C4-2B (cell line): ENCODE data around the gene MRPL37.

Experiments
- ZFX ChIP-seq: fragments of 450-650 bp; IDR thresholded peaks from 2 replicates; pipeline ENCODE4 v1.6.1; 2017
- TF ChIP-seq, protein P1 (sequence below): fragments of 450-650 bp; conservative IDR thresholded peaks from 2 replicates; pipeline ENCODE4 v1.5.1; 2017; ENCODE audit warnings: mild to moderate bottlenecking

DNA sequence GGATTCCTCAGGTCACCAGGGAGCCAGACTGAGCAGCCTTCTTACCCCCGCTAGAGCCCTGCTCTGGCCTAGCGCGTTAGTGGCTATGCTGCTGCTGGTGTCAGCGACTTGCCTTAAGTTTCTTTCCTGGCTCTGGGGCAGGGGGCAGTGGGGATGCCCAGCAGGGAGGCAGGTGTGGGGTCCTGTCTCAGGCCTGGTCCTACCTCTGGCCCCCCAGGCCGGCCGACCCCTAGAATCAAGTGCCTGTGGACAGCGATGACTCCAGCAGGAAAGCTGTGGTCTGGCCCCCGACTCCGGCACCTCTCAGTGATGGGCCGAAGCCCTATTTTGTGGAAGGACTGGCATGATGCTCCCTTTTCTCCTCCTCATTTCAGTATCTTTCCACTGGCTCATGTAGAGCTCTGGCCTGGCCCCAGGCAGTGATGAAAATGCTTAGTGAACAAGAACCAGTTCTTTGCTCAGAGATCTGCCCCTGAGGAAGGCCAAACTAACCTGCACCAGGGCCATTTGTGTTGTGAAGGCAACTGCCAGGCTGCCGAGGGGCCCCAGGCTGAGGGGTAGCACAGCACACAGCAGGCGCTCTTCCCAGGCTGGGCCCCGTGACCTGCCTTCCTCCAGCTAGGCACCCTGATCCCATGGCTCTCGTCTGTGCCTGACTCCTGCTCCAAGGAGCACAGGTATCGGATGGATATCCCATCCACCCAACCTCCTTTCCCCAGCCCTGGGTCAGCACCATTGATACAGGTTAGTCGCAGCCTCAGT, 23.7 kb downstream of the MRPL37 start:
- TF ChIP-seq, protein P1, sequence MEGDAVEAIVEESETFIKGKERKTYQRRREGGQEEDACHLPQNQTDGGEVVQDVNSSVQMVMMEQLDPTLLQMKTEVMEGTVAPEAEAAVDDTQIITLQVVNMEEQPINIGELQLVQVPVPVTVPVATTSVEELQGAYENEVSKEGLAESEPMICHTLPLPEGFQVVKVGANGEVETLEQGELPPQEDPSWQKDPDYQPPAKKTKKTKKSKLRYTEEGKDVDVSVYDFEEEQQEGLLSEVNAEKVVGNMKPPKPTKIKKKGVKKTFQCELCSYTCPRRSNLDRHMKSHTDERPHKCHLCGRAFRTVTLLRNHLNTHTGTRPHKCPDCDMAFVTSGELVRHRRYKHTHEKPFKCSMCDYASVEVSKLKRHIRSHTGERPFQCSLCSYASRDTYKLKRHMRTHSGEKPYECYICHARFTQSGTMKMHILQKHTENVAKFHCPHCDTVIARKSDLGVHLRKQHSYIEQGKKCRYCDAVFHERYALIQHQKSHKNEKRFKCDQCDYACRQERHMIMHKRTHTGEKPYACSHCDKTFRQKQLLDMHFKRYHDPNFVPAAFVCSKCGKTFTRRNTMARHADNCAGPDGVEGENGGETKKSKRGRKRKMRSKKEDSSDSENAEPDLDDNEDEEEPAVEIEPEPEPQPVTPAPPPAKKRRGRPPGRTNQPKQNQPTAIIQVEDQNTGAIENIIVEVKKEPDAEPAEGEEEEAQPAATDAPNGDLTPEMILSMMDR = no peak
- TF ChIP-seq ZFX = no peak
